Measurements from ENCODE around the gene RNF103.
"Not testable (repeated sequence)": the region's sequence is repeated elsewhere in the genome, so short reads cannot be mapped to it uniquely, and the experiment has no call there.

The RNF103 gene

GRCh38 chr2:86623043-86623493 is 597 bp downstream of the RNF103 start:
- DNase-seq: peak; percentile 30

- DNase-seq: peak; percentile 11
Observed at GRCh38 chr2:86622519-86623042, 1.1 kb downstream of the RNF103 start.

- no peak for DNase-seq
Observed at GRCh38 chr2:86621280-86621943, 2.3 kb downstream of the RNF103 start.

- DNase-seq: no peak
Observed at GRCh38 chr2:86617738-86618137, 5.9 kb downstream of the RNF103 start.

- DNase-seq: no peak
Observed at GRCh38 chr2:86617153-86617552, 6.5 kb downstream of the RNF103 start.

GRCh38 chr2:86616502-86616901 is 7.2 kb downstream of the RNF103 start:
- no peak for DNase-seq

- no peak for DNase-seq
Observed at GRCh38 chr2:86615596-86615995, 8.1 kb downstream of the RNF103 start.

- DNase-seq: no peak
Observed at GRCh38 chr2:86613515-86613914, 10.2 kb downstream of the RNF103 start.

GRCh38 chr2:86610871-86611270 is 12.8 kb downstream of the RNF103 start:
- DNase-seq: no peak

GRCh38 chr2:86608832-86609410 is 14.7 kb downstream of the RNF103 start:
- no peak for DNase-seq

GRCh38 chr2:86603905-86604304 is 19.8 kb downstream of the RNF103 start:
- no peak for DNase-seq

GRCh38 chr2:86598966-86599365 is 24.7 kb downstream of the RNF103 start:
- DNase-seq: no peak

GRCh38 chr2:86596118-86596517 is 27.5 kb downstream of the RNF103 start:
- DNase-seq: no peak

- no peak for DNase-seq
Observed at GRCh38 chr2:86593266-86593665, 30.4 kb downstream of the RNF103 start.

- DNase-seq: no peak
Observed at GRCh38 chr2:86592547-86593230, 31.0 kb downstream of the RNF103 start.

- not testable (repeated sequence) for DNase-seq
Observed at GRCh38 chr2:86589701-86590100, 34.0 kb downstream of the RNF103 start.

GRCh38 chr2:86584151-86584913 is 39.3 kb downstream of the RNF103 start:
- peak; percentile 59 for DNase-seq

- DNase-seq: no peak
Observed at GRCh38 chr2:86580560-86580959, 43.1 kb downstream of the RNF103 start.

- DNase-seq: no peak
Observed at GRCh38 chr2:86577817-86578456, 45.7 kb downstream of the RNF103 start.

GRCh38 chr2:86570059-86570458 is 53.6 kb downstream of the RNF103 start:
- DNase-seq: no peak

- DNase-seq: no peak
Observed at GRCh38 chr2:86566821-86567190, 56.9 kb downstream of the RNF103 start.

- no peak for DNase-seq
Observed at GRCh38 chr2:86566158-86566820, 57.4 kb downstream of the RNF103 start.

All from CD4-positive, alpha-beta T cell treated with Interleukin-4 for 4 hours (primary cell).